Measurements from ENCODE around the gene OR4K13. TPM values are rescaled to one million over a fixed set of nuclear protein-coding genes. Genes with fewer than 3 reads are reported as not detected.

OR4K13 gene, protein sequence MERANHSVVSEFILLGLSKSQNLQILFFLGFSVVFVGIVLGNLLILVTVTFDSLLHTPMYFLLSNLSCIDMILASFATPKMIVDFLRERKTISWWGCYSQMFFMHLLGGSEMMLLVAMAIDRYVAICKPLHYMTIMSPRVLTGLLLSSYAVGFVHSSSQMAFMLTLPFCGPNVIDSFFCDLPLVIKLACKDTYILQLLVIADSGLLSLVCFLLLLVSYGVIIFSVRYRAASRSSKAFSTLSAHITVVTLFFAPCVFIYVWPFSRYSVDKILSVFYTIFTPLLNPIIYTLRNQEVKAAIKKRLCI
- total RNA-seq (2022; extraction: Qiagen RNA extraction; ENCODE audit: low read depth), result not detected in 5 replicates

GRCh38 chr14:20035938-20036337, at the start of gene OR4K13:
OR4K13 (minus strand) TSS chr14:20036038; CDS start chr14:20034758, 1,280 bp downstream.

GRCh38 chr14:20059745-20060144, 23.9 kb upstream of the OR4K13 start, which contains the start of gene OR4L1:
OR4L1 (plus strand) TSS chr14:20060045; CDS start chr14:20060045, 0 bp downstream.

GRCh38 chr14:20019257-20019865, 16.5 kb downstream of the OR4K13 start, which contains the start of gene OR4K14:
OR4K14 (minus strand) TSS chr14:20019307; CDS start chr14:20015193, 4,114 bp downstream.

GRCh38 chr14:20001863-20002262, 34.0 kb downstream of the OR4K13 start, which contains the start of gene OR4Q2:
OR4Q2 (plus strand) TSS chr14:20002163.

Other genes starting within 250 kb of the OR4K13 start
- not detected in 5 replicates for gene OR4N2, start 232.3 kb downstream of the OR4K13 start, total RNA-seq (2022; extraction: Qiagen RNA extraction; ENCODE audit: low read depth)
- not detected in 5 replicates for gene OR4K2, start 160.9 kb downstream of the OR4K13 start, total RNA-seq (2022; extraction: Qiagen RNA extraction; ENCODE audit: low read depth)
- not detected in 5 replicates for gene OR4K5, start 115.4 kb downstream of the OR4K13 start, total RNA-seq (2022; extraction: Qiagen RNA extraction; ENCODE audit: low read depth)
- not detected in 5 replicates for gene OR4K1, start 105.1 kb downstream of the OR4K13 start, total RNA-seq (2022; extraction: Qiagen RNA extraction; ENCODE audit: low read depth)
- not detected in 5 replicates for gene OR4K15, start 60.4 kb downstream of the OR4K13 start, total RNA-seq (2022; extraction: Qiagen RNA extraction; ENCODE audit: low read depth)
- not detected in 5 replicates for gene OR4Q2, start 33.9 kb downstream of the OR4K13 start, total RNA-seq (2022; extraction: Qiagen RNA extraction; ENCODE audit: low read depth)
- not detected in 5 replicates for gene OR4K14, start 16.7 kb downstream of the OR4K13 start, total RNA-seq (2022; extraction: Qiagen RNA extraction; ENCODE audit: low read depth)
- not detected in 5 replicates for gene OR4L1, start 24.0 kb upstream of the OR4K13 start, total RNA-seq (2022; extraction: Qiagen RNA extraction; ENCODE audit: low read depth)
- gene OR4K17, start 74.7 kb upstream of the OR4K13 start, total RNA-seq (2022; extraction: Qiagen RNA extraction; ENCODE audit: low read depth), result not detected in 5 replicates
- gene OR4N5, start 102.8 kb upstream of the OR4K13 start, total RNA-seq (2022; extraction: Qiagen RNA extraction; ENCODE audit: low read depth), result not detected in 5 replicates
- not detected in 5 replicates for gene OR11G2, start 154.9 kb upstream of the OR4K13 start, total RNA-seq (2022; extraction: Qiagen RNA extraction; ENCODE audit: low read depth)
- gene OR11H6, start 187.7 kb upstream of the OR4K13 start, total RNA-seq (2022; extraction: Qiagen RNA extraction; ENCODE audit: low read depth), result not detected in 5 replicates
- not detected in 5 replicates for gene OR11H7, start 192.9 kb upstream of the OR4K13 start, total RNA-seq (2022; extraction: Qiagen RNA extraction; ENCODE audit: low read depth)
- gene OR11H4, start 203.2 kb upstream of the OR4K13 start, total RNA-seq (2022; extraction: Qiagen RNA extraction; ENCODE audit: low read depth), result not detected in 5 replicates

Measured in A549 treated with ZK216348 at 1 μM for 4 hours (cell line).